Activated CD8-positive, alpha-beta memory T cell treated with anti-CD3 and anti-CD28 coated beads, Interleukin-2, amount 50 U/mL, for 48 hours (primary cell): ENCODE results near the gene KEAP1.
A peak's percentile ranks its signal among the peaks of the same experiment; 100 is the strongest.

Experiments
- DNase-seq: peaks from one replicate; pipeline ENCODE4 v3.0.0-alpha.2; 2020

KEAP1 gene

DNA sequence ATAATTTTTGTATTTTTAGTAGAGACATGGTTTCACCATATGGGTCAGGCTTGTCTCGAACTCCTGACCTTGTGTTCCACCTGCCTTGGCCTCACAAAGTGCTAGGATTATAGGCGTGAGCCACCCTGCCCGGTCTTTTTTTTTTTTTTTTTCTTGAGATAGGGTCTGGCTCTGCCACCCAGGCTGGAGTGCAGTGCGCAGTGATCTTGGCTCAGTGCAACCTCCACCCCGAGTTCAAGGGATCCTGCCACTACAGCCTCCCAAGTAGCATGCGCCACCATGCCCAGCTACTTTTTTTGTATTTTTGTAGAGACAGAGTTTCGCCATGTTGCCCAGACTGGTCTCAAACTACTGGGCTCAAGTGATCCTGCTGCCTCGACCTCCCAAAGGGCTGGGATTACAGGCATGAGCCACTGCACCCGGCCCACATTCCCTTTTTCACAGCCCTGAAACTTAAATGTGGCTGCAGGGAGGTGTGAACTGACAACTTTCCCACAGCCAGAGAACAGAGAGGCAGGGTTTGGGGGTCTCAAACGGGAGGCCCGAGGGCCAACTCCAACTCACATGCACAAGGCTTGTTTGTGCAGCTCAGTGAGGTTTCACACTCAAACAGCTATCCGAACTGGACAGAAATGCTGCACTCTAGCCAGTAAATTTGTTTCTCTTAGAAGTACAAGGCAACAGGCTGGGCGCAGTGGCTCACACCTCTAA, 18.5 kb upstream of the KEAP1 start:
- DNase-seq = no peak

GRCh38 chr19:10520652-10521318, 17.6 kb upstream of the KEAP1 start:
- DNase-seq = no peak

DNA sequence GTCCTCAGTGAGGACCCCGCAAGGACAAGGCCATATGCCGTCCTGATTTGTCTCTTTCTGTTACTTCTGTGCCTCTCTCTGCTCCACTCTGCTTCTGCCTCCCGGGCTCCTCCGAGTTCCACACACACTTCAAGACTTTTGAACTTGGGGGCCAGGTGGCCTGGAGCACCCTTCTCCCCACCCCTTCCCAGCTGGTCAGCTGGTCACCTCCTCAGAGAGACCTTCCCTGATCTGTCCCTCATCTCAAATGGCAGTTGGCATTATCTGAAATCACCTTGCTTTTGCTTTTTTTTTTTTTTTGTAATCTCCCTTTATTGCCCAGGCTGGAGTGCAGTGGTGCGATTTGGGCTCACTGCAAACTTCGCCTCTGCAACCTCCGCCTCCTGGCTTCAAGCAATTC, 16.3 kb upstream of the KEAP1 start:
- DNase-seq = no peak

- DNase-seq = no peak
These were observed 15.5 kb upstream of the KEAP1 start for GRCh38 chr19:10518444-10519361.

DNA sequence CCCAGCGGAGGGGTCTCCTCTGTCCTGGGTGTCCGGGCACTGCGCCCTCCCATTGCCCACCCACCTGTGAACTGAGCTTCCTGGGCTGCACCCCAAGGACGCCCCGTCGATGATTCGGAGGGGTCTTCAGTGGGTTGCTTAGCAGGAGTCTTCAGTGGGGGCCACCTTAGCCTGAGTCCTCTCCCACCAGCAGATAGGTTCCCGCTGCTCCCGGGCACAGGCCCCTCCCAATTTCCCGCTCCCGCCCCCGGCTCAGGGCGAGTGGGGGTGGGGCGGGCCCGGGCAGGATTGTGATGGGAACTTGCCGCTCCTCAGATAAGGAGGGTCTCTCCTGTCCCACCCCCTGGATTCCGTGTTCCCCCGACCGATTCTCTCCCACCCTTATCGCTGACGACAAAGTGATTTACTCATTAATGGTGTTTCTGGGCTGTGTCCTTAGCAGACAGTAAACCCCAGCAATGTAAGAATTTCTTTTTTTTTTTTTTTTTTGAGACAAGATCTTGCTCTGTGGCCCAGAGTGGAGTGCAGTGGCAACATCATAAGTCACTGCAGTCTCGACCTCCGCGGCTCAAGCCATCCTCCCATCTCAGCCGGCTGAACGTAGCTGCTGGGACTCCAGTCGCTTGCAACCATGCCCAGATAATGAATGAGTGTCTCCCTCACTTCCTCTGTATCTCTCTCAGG, 14.7 kb upstream of the KEAP1 start:
- DNase-seq = no peak

GRCh38 chr19:10517361-10517759, 14.2 kb upstream of the KEAP1 start, which contains the start of gene S1PR5:
TSS of gene S1PR5 (minus strand) at chr19:10517447. CDS start at chr19:10515011, 2,436 bp downstream.
- no peak for DNase-seq

DNA sequence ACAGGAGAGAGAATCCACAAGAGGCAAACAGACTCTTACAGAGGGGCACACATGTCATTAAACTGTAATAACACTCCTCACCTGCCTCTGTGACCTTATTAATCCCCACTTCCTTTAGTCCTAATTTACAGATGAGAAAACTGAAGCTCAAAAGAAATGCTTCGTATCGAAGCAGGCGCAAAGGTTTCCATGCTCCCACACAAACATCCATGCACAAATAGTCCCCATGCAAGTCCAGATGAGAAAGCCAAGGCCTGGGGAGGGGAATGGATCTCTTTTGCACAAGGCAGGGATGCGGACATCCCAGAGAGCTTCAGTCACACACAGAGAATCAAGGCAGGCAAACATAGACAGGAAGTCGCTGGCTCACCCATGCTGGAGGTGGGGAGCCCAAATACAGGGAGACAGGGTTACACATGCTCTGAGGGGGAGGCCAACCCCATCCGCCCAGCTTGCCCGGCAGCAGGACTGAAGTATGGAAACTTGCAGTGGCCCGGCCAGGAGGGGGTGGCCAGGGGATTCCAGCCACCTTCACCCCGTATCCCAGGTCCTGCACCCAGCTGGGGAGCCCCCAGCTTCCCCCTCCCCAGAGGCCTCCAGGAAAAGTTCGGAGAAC, 13.6 kb upstream of the KEAP1 start:
- no peak for DNase-seq

DNA sequence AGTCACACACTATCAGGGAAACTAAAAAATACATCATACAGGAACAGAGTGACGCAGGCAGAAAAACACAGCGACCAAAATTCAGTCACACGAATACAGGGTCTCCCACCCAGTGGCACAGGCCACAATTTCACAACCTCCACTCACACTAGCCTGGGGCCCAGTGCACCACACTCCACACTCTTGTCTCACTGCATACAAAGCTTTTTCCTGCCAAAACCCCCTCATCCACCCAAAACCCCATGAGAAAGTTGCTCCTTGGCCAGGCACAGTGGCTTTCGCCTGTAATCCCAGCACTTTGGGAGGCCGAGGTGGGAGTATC, 12.9 kb upstream of the KEAP1 start:
- DNase-seq = no peak

DNA sequence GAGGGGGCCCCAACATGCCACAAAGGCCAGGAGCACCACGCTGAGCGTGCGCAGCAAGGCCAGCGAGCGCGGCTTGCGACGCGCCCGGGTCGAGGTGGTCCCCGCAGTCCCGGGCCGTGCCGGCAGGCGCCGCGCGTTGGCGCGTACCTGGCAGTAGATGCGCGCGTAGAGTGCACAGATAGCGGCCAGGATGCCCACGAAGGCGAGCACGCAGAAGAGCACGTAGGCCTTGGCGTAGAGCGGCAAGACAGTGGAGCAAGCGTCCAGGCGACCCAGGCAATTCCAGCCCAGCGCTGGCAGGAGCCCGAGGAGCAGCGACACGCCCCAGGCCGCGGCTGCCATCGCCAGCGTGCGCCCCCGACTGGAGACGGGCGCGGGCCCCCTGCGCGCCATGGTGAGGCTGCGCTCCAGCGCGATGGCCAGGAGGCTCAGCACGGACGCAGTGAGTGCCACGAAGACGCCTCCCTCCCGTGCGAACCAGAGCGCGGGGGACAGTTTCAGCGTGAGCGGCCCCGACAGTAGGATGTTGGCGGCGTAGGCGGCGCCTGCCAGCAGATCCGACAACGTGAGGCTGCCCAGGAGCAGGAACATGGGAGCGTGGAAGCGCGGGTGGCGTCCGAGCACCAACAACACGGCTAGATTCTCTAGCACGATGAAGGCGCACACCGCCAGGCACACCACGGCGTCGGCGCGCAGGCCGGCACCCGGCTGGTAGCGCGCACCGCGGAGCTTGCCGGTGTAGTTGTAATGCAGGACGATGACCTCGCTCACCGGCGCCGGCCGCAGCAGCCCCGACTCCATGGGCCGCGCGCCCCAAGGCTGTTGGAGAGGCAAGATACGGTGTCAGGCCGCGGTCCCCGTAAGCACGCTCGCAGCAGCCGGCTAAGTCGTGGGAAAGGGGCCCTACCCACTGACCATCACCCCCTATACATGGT, 11.3 kb upstream of the KEAP1 start:
- peak; percentile 80 for DNase-seq

- no peak for DNase-seq
These were observed 10.1 kb upstream of the KEAP1 start for GRCh38 chr19:10513223-10513622.

- peak; percentile 88 for DNase-seq
These were observed 7.2 kb upstream of the KEAP1 start for GRCh38 chr19:10510301-10510802.

GRCh38 chr19:10508707-10509106, 5.6 kb upstream of the KEAP1 start:
- peak; percentile 59 for DNase-seq

GRCh38 chr19:10508036-10508435, 4.9 kb upstream of the KEAP1 start:
- no peak for DNase-seq

DNA sequence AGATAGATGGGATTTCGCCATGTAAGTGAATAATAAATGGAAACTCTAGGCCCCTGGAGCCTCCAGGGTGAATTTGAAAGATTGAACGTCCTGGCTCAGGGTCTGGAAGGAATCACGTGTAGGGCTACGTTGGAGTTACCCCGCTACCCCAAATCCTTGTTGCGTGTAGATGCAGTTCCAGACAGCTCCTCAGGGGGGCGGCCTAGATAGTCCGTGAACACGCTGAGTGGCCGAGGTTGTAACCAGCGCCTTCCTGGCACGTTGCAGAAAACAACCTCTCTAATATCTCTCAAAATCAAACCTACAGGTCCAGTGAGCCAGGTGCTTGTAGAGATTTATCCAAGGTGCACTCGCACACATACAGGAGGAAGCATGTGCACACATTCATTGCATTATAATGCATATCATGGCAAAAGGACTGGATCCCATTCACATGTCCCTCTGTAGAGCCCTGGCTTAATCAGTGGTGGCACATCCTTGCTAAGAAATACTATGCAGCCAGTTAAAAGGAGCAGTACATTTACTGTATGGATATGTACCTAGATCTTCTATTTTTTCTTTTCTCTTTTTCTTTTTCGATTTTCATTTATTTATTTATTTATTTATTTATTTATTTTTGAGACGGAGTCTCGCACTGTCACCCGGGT, 2.5 kb upstream of the KEAP1 start:
- peak; percentile 93 for DNase-seq

DNA sequence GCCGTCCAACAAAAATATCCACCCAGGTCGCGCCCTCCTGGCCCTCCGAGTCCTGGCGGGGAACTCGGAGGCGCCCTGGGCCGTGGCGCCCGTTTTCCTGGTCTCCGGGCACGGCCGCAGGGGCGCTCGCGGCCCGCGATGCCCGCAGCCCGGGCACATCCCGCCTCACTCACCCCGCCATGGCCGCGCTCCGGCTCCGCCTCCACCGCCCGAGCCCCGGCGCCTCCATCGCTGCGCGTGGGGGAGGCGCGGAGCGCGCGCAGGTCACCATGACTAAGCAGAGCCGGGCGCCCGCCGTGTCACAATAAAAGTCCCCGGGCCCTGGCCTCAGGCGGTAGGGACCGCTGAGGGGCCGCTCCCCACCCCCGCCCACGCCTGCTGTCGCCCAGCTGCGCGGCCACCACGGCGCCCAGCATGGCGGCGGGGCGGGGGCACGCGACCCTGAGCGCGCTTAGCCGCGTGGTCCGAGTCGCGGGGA, 593 bp downstream of the KEAP1 start:
- peak; percentile 95 for DNase-seq

DNA sequence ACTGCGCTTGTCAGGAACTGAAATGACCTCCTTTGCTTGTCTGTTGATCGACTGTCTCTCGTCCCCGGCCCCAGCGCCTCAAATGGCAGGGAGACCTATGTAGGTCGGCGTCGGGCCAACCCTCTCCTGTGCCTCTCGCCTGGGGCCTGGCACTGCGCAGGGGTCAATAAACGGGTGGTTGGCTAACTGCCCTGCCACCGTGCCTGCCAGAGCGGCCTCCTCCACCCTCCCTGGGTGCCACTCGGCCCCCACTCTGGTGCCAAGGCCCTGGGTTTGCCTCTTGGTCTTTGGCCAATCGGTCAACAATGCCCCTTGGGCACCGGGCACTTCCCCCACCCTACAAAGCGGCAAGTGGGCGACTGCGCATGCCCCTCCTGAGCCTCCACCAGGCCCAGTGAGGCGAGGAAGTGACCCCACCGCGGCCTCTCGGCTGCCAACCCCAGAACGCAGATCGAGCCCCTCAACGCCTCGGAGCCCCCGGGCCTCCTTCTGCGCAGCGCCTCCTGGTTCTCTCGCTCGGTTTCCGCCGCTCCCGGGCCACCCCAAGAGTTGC, 1.1 kb downstream of the KEAP1 start:
- DNase-seq = peak; percentile 82

DNA sequence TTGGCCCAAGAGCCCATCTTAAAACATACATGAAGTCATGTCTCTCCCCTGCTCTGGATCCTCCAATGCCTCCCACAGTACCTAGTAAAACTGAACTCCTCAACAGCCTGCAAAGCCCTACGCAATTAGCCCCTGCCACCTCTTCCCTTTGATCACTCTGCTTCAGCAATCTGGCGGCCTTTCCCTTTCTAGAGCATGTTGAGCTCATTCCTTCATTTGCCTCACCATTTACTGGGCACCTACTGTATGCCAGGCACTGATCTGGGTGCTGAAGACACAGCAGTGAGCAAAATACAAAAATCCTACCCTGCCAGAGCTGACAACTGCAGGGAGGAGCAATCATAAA, 2.9 kb downstream of the KEAP1 start:
- DNase-seq = no peak

DNA sequence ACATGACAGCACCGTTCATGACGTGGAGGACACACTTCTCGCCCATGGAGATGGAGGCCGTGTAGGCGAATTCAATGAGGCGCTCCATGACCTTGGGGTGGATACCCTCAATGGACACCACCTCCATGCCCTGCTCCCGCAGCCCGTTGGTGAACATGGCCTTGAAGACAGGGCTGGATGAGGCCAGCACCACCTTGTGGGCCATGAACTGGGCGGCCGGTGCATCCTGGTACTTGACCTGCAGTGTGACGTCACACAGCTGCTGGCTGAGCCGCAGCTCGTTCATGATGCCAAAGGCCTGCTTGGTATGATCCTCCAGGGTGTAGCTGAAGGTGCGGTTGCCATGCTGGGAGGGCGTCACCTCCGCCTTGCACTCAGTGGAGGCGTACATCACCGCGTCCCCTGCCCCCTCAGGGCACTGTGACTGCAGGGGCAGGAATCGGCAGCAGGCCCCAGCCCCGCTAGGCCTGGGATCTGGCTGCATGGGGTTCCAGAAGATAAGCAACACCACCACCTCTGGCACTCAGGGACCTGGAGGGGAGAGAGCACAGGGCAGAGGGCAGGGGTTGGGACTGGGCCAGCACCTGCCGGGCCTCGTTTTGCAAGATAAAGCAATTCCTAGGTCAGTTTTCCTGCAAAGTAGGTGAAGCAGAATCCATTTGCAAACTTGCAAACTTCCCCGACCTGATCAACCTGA, 3.5 kb downstream of the KEAP1 start:
- no peak for DNase-seq

- no peak for DNase-seq
These were observed 5.8 kb downstream of the KEAP1 start for GRCh38 chr19:10497371-10497770.
